GM12801 (cell line): ENCODE results near the gene SDS.

Experiments used
- TF ChIP-seq, protein P1 (sequence below): IDR thresholded peaks from one replicate; pipeline ENCODE4 v1.5.1; 2011; ENCODE audit warnings: control low read depth; ENCODE audit not compliant: insufficient read length; ENCODE audit errors: extremely low read depth

The SDS gene

DNA sequence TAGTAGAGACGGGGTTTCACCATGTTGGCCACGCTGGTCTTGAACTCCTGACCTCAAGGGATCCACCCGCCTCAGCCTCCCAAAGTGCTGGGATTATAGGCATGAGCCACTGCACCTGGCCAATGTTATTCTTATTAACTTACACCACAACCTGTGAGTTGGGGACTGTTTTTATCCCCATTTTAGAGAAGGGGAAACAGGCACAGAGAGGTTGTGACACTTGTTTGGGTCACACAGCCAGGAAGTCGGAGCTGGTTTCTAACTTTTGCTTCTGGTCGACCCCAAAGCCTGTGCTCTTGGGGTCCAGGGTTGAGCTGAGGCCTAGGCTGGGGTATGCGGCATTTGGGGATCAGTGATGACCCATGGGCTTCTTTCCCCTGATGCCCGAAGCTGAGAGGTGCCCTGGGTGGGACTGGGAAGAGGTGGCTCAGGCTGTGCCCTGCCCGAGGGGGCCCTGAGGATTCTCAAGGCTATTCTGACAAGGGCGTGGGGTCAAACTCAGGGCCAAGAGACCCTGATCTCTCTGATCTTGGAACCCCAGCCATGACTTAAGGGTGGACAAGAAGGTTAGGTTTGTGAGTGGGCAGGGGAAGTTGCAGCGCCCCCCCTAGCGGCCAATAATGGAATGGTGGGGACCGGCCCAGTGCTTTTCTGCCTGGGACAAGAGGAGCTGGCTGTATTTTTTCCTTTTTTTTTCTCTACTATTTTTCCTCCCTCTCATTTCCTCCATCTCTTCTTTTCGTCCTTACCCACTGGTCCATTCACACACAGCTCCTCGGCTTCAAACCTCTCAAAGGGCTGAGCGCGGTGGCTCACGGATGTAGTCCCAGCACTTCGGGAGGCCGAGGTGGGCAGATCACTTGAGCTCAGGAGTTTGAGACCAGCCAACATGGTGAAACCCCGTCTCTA lies 21.5 kb upstream of the SDS start:
- TF ChIP-seq, protein P1, sequence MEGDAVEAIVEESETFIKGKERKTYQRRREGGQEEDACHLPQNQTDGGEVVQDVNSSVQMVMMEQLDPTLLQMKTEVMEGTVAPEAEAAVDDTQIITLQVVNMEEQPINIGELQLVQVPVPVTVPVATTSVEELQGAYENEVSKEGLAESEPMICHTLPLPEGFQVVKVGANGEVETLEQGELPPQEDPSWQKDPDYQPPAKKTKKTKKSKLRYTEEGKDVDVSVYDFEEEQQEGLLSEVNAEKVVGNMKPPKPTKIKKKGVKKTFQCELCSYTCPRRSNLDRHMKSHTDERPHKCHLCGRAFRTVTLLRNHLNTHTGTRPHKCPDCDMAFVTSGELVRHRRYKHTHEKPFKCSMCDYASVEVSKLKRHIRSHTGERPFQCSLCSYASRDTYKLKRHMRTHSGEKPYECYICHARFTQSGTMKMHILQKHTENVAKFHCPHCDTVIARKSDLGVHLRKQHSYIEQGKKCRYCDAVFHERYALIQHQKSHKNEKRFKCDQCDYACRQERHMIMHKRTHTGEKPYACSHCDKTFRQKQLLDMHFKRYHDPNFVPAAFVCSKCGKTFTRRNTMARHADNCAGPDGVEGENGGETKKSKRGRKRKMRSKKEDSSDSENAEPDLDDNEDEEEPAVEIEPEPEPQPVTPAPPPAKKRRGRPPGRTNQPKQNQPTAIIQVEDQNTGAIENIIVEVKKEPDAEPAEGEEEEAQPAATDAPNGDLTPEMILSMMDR = no peak

DNA sequence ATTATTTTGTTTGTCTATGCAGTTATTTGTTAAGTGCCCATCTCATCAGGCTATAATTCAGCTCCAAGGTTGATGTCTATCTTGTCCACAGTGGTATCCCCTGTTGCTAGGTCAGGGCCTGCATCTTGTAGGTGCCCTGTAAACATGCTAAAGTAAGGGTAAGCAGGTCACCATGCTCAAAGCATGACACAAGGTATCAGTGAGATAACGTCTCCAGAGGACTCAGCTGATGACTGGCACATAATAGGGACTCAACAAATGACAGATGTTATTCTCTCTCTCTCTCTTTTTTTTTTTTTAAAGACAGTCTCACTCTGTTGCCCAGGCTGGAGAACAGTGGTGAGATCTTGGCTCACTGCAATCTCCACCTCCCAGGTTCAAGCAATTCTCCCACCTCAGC lies 20.8 kb upstream of the SDS start:
- TF ChIP-seq, protein P1 = no peak

DNA sequence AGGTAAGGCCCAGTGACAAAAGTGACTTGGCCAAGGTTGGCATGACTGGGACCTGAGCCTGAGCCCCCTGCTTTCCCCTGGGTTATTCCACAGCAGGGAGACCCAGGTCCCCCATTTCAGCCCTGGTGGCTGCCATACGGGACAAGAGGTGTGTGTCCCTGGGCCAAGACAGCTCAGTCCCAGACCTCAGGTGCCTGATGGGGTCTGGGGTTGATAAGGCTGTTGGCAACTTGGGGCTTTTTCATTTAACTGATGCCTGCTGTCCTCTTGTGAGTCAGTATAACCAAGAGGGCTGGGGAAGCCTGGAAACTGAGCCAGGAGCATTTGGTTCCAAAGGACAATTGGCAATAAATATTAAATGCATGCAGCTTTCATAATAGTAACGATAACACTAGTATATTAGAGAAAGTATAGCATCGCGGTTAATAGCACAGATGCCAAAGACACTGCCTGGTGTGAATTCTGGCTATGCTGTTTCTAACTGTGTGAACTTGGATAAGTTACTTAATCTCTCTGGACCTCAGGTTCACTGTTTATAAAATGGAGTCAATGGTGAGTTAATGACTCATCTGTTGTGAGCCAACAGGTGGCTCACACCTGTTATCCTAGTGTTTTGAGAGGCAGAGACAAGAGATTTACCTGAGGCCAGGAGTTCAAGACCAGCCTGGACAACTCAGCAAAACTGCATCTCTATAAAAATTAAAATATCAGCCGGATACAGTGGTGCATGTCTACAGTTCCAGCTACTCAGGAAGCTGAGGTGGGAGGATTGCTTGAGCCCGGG lies 19.4 kb upstream of the SDS start:
- TF ChIP-seq, protein P1 = no peak

DNA sequence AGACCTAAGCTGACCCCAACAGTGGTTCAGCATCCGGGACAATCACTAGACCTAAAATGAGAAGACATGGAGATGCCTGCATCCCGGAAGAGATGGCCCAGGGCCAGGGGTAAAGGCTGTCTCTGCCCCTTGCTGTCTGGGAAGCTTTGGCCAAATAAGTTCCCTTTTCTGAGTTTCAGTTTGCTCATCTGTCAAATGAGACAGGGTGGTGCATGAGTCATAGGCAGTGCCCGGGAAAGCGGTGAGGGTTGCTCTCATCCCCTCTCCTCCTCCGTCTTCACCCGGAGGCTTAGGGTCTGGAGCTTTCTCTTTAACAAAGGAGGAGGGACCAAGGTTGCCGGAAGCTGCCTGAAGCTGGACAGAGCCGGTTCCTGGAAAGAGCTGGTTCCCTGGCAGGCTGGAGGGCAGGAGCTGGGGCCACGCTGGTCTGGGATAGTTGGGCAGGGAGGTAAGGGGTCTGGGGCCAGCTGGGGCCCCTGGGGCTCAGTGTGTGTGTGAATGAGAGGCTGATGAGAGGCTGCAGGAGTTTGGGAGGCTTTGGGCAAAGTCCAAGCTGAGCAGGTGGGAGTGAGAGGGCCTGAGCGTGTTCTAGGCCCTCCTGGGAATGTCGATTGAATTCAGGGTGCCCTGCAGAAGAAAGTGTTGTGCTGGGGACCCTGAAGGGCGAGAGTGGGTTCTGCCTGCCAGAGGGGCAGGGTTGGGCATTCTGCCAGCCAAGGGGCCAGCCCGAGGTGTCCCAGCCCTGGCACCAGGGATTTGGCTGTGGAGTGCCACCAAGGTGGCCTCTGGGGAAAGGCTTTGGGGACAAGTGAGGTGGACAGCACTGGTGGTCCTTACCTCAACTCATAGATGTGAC lies 18.6 kb upstream of the SDS start, which contains the start of gene SDSL:
Gene SDSL, plus strand, starts transcription at position 351 of the 856 bp plus-strand sequence. CDS start 5,603 bp downstream, outside the sequence.
- TF ChIP-seq, protein P1 = no peak

GRCh38 chr12:113420996-113421595 lies 17.4 kb upstream of the SDS start:
- TF ChIP-seq, protein P1 = no peak

- TF ChIP-seq, protein P1 = no peak
Measured at GRCh38 chr12:113418213-113418879, 14.7 kb upstream of the SDS start.
